ENCODE data around the gene CFAP73. TPM values are rescaled to one million over a fixed set of nuclear protein-coding genes. Genes with fewer than 3 reads are reported as not detected.
"Not testable (repeated sequence)": the region's sequence is repeated elsewhere in the genome, so short reads cannot be mapped to it uniquely, and the experiment has no call there.

The CFAP73 gene
- polyA plus RNA-seq, 1 experiment = not detected

GRCh38 chr12:113201187-113202177, 52.0 kb downstream of the CFAP73 start:
- ChIA-PET POLR2A (no interaction called here), CTCF (no interaction called here)
- no peaks in the 10 kb centered on the region for H3K9me3 ChIP-seq (ENCODE audit: control insufficient read depth, insufficient read depth, low read length)
- H3K27ac ChIP-seq (ENCODE audit: low read depth, low read length) = no peak overlapping the region
- no peak overlapping the region for H3K4me3 ChIP-seq (ENCODE audit: low read depth, low read length)
- no peak for TF ChIP-seq CTCF (IDR thresholded peaks at IDR 0.05; ENCODE audit: low read depth, low read length)
- H3K27me3 ChIP-seq (ENCODE audit: control insufficient read depth, insufficient read depth, low read length) = no peaks in the 10 kb centered on the region
- no peak for DNase-seq (ENCODE audit: low read depth, low spot score)

GRCh38 chr12:113202300-113203075, 53.0 kb downstream of the CFAP73 start:
- Histone ChIP-seq H3K9me3 (ENCODE audit: control insufficient read depth, insufficient read depth, low read length) (no peaks in the 10 kb centered on the region), H3K27ac (ENCODE audit: low read depth, low read length) (no peak overlapping the region), H3K4me3 (ENCODE audit: low read depth, low read length) (no peak overlapping the region), H3K27me3 (ENCODE audit: control insufficient read depth, insufficient read depth, low read length) (no peaks in the 10 kb centered on the region)
- CTCF ChIA-PET = interaction anchor here (1.5 to 1.6 kb wide), 2 partner anchors 20 to 223 kb away, joined by 7 to 8 read pairs; no protein-coding TSS in a partner anchor
- DNase-seq (ENCODE audit: low read depth, low spot score) = no peak
- no peak for TF ChIP-seq CTCF (IDR thresholded peaks at IDR 0.05; ENCODE audit: low read depth, low read length)
- POLR2A ChIA-PET = interaction anchor here (0.6 kb wide), 1 partner anchor 15 kb away, joined by 3 read pairs; no protein-coding TSS in a partner anchor

GRCh38 chr12:113203852-113204760, 54.6 kb downstream of the CFAP73 start:
- DNase-seq (ENCODE audit: low read depth, low spot score) = no peak
- TF ChIP-seq CTCF (IDR thresholded peaks at IDR 0.05; ENCODE audit: low read depth, low read length) = no peak
- H3K9me3 ChIP-seq (ENCODE audit: control insufficient read depth, insufficient read depth, low read length) = no peaks in the 10 kb centered on the region
- POLR2A ChIA-PET = interaction anchor here (0.6 to 1.0 kb wide), 3 partner anchors 17 to 151 kb away, joined by 3 to 15 read pairs (median 8); partner anchors contain the start of gene TPCN1
- CTCF ChIA-PET = interaction anchor here (0.6 to 1.6 kb wide), 4 partner anchors 9 to 221 kb away, joined by 3 to 8 read pairs (median 6); no protein-coding TSS in a partner anchor
- H3K27me3 ChIP-seq (ENCODE audit: control insufficient read depth, insufficient read depth, low read length) = no peaks in the 10 kb centered on the region
- H3K4me3 ChIP-seq (ENCODE audit: low read depth, low read length) = no peak overlapping the region
- H3K27ac ChIP-seq (ENCODE audit: low read depth, low read length) = no peak overlapping the region

- TF ChIP-seq CTCF (IDR thresholded peaks at IDR 0.05; ENCODE audit: low read depth, low read length) = no peak
- no peak for DNase-seq (ENCODE audit: low read depth, low spot score)
- Histone ChIP-seq H3K4me3 (ENCODE audit: low read depth, low read length) (no peak overlapping the region), H3K9me3 (ENCODE audit: control insufficient read depth, insufficient read depth, low read length) (no peaks in the 10 kb centered on the region), H3K27ac (ENCODE audit: low read depth, low read length) (no peak overlapping the region), H3K27me3 (ENCODE audit: control insufficient read depth, insufficient read depth, low read length) (no peaks in the 10 kb centered on the region)
- ChIA-PET CTCF (interaction anchor here (0.6 to 1.6 kb wide), 3 partner anchors 8 to 212 kb away, joined by 3 to 14 read pairs (median 4); no protein-coding TSS in a partner anchor), POLR2A (interaction anchor here (0.6 to 1.0 kb wide), 2 partner anchors 18 to 150 kb away, joined by 3 to 15 read pairs; no protein-coding TSS in a partner anchor)
Measured at GRCh38 chr12:113204804-113205203, 55.3 kb downstream of the CFAP73 start.

- CTCF ChIA-PET; H3K9me3 ChIP-seq (ENCODE audit: control insufficient read depth, insufficient read depth, low read length); H3K4me3 ChIP-seq (ENCODE audit: low read depth, low read length); H3K27ac ChIP-seq (ENCODE audit: low read depth, low read length); H3K27me3 ChIP-seq (ENCODE audit: control insufficient read depth, insufficient read depth, low read length); DNase-seq (ENCODE audit: low read depth, low spot score): not testable (repeated sequence)
- POLR2A ChIA-PET = interaction anchor here (1.7 kb wide), 1 partner anchor 15 kb away, joined by 4 read pairs; the partner anchor contains the start of gene TPCN1
Measured at GRCh38 chr12:113206802-113207201, 57.3 kb downstream of the CFAP73 start.

All from AG04450 (cell line).